H1 (cell line): ENCODE measurements around the gene G3BP1. TPM values are rescaled to one million over a fixed set of nuclear protein-coding genes. Genes with fewer than 3 reads are reported as not detected.

Source experiments
- CTCF ChIA-PET: fragments of 300-600 bp; sonication (Branson Sonifier 250); formaldehyde crosslinking; loops from one replicate; lab custom pipeline; 2021; ENCODE audit not compliant: partially characterized antibody; lab: Charles Lee
- POLR2A ChIA-PET: fragments of 300-600 bp; sonication (Branson Sonifier 250); formaldehyde crosslinking; loops from one replicate; lab custom pipeline; 2021; ENCODE audit warnings: inconsistent platforms; ENCODE audit not compliant: partially characterized antibody; lab: Charles Lee
- DNase-seq, 2 experiments: peaks; one replicate each; pipeline versions ENCODE4 v3.0.0 to v3.0.0-alpha.2; 2010 to 2022; ENCODE audit warnings: low spot score in 2 of 2, low read depth in 1 of 2, mixed read lengths in 1 of 2
- FAIRE-seq: peaks from 2 replicates; lab custom pipeline; 2011; peaks lifted over from hg19 to GRCh38; lab: Jason Lieb, UNC
- H2AFZ ChIP-seq: 2 replicates; pipeline ENCODE4 v1.8.1; 2012; ENCODE audit warnings: low read length, inconsistent platforms
- H2AK5ac ChIP-seq: 2 replicates; pipeline ENCODE4 v1.6.1; 2013; ENCODE audit warnings: low read depth, low read length
- H2BK120ac ChIP-seq: replicated peaks from 2 replicates; pipeline ENCODE3; 2013; ENCODE audit warnings: low read depth, low read length, inconsistent platforms
- H2BK12ac ChIP-seq: 2 replicates; pipeline ENCODE4 v1.6.1; 2013; ENCODE audit warnings: low read depth, low read length
- H2BK15ac ChIP-seq: 2 replicates; pipeline ENCODE4 v1.6.1; 2013; ENCODE audit warnings: low read length
- H2BK20ac ChIP-seq: 2 replicates; pipeline ENCODE4 v1.6.1; 2013; ENCODE audit warnings: low read length
- H2BK5ac ChIP-seq: 2 replicates; pipeline ENCODE4 v1.6.1; 2013; ENCODE audit warnings: low read depth, low read length
- H3K14ac ChIP-seq: 2 replicates; pipeline ENCODE4 v1.6.1; 2013; ENCODE audit warnings: inconsistent platforms; ENCODE audit not compliant: insufficient read length
- H3K18ac ChIP-seq: 2 replicates; pipeline ENCODE4 v1.6.1; 2013; ENCODE audit warnings: low read length; ENCODE audit errors: extremely low read depth
- H3K23ac ChIP-seq: 2 replicates; pipeline ENCODE4 v1.6.1; 2013; ENCODE audit warnings: inconsistent platforms; ENCODE audit not compliant: insufficient read length
- H3K23me2 ChIP-seq: 2 replicates; pipeline ENCODE4 v1.6.1; 2013; ENCODE audit warnings: low read depth, low read length
- H3K27ac ChIP-seq: 2 replicates; pipeline ENCODE4 v1.6.1; 2011; ENCODE audit warnings: low read depth, low read length, inconsistent platforms
- H3K27me3 ChIP-seq, 4 experiments: replicated peaks in 1 of 4; 1 replicate in 1 of 4; 2 replicates in 3 of 4; pipeline versions ENCODE4 v1.6.1 to v1.8.1; 2011 to 2013; ENCODE audit warnings: low read length in 3 of 4, mild to moderate bottlenecking in 3 of 4, inconsistent platforms in 2 of 4, mixed read lengths in 2 of 4, moderate library complexity in 1 of 4; ENCODE audit not compliant: control insufficient read depth in 3 of 4, insufficient read depth in 3 of 4; ENCODE audit errors: extremely low read depth in 1 of 4
- H3K36me3 ChIP-seq, 4 experiments: 2 replicates each; pipeline versions ENCODE4 v1.6.1 to v1.8.1; 2011 to 2013; ENCODE audit warnings: mild to moderate bottlenecking in 4 of 4, low read length in 3 of 4, moderate library complexity in 2 of 4, control low read depth in 1 of 4, inconsistent platforms in 1 of 4; ENCODE audit not compliant: insufficient read depth in 4 of 4, control insufficient read depth in 2 of 4
- H3K4ac ChIP-seq: replicated peaks from 2 replicates; pipeline ENCODE3; 2013; ENCODE audit warnings: low read length, low read depth, mixed read lengths, inconsistent platforms; ENCODE audit not compliant: insufficient read length
- H3K4me1 ChIP-seq, 4 experiments: replicated peaks in 1 of 4; 1 replicate in 1 of 4; 2 replicates in 3 of 4; pipeline versions ENCODE4 v1.6.1 to v1.8.1; 2011 to 2013; ENCODE audit warnings: low read length in 3 of 4, inconsistent platforms in 2 of 4, mixed read lengths in 1 of 4; ENCODE audit not compliant: insufficient read depth in 4 of 4, control insufficient read depth in 3 of 4
- H3K4me2 ChIP-seq, 2 experiments: 2 replicates each; pipeline versions ENCODE4 v1.6.1 to v1.8.1; 2011 to 2013; ENCODE audit warnings: low read depth in 2 of 2, low read length in 2 of 2, control low read depth in 1 of 2, inconsistent platforms in 1 of 2, mild to moderate bottlenecking in 1 of 2; ENCODE audit not compliant: insufficient read depth in 1 of 2
- H3K4me3 ChIP-seq, 4 experiments: fragments of 200-600, 300-600 bp in 1 of 4; sonication (generic), shearing (Covaris generic), sonication (Bioruptor Twin) in 1 of 4; 2 replicates each; pipeline versions ENCODE4 v1.5.1 to v1.8.1; 2011 to 2016; ENCODE audit warnings: low read length in 4 of 4, low read depth in 3 of 4, control low read depth in 2 of 4, inconsistent platforms in 2 of 4, mild to moderate bottlenecking in 2 of 4, mixed read lengths in 1 of 4, moderate library complexity in 1 of 4; ENCODE audit not compliant: insufficient read depth in 2 of 4; ENCODE audit errors: extremely low read depth in 1 of 4
- H3K56ac ChIP-seq: replicated peaks from 2 replicates; pipeline ENCODE3; 2013; ENCODE audit warnings: low read depth, mild to moderate bottlenecking, mixed read lengths, low read length, inconsistent platforms; ENCODE audit not compliant: insufficient read length
- H3K79me1 ChIP-seq: 2 replicates; pipeline ENCODE4 v1.6.1; 2013; ENCODE audit warnings: low read depth, low read length, control low read depth
- H3K79me2 ChIP-seq, 2 experiments: 2 replicates each; pipeline versions ENCODE4 v1.6.1 to v1.8.1; 2012 to 2013; ENCODE audit warnings: low read length in 2 of 2, mild to moderate bottlenecking in 2 of 2, inconsistent platforms in 1 of 2; ENCODE audit not compliant: insufficient read depth in 2 of 2, control insufficient read depth in 1 of 2
- H3K9ac ChIP-seq, 4 experiments: replicated peaks in 1 of 4; 1 replicate in 1 of 4; 2 replicates in 3 of 4; pipeline versions ENCODE4 v1.6.1 to v1.8.1; 2011 to 2013; ENCODE audit warnings: low read depth in 3 of 4, low read length in 3 of 4, control low read depth in 2 of 4, mild to moderate bottlenecking in 2 of 4, moderate library complexity in 2 of 4, inconsistent platforms in 1 of 4; ENCODE audit errors: extremely low read depth in 1 of 4
- H3K9me3 ChIP-seq, 2 experiments: 2 replicates each; pipeline versions ENCODE4 v1.6.1 to v1.8.1; 2012 to 2013; ENCODE audit warnings: mild to moderate bottlenecking in 2 of 2, moderate library complexity in 2 of 2, control low read depth in 1 of 2, inconsistent platforms in 1 of 2, low read depth in 1 of 2, low read length in 1 of 2, mixed read lengths in 1 of 2; ENCODE audit not compliant: insufficient read depth in 2 of 2
- H4K20me1 ChIP-seq, 2 experiments: replicated peaks in 1 of 2; 2 replicates each; pipeline versions ENCODE3 to v1.8.1; 2011 to 2013; ENCODE audit warnings: inconsistent platforms in 2 of 2, low read length in 2 of 2, mild to moderate bottlenecking in 1 of 2; ENCODE audit not compliant: insufficient read depth in 2 of 2, control insufficient read depth in 1 of 2
- H4K5ac ChIP-seq: 2 replicates; pipeline ENCODE4 v1.6.1; 2013; ENCODE audit warnings: low read length, low read depth, mixed read lengths, inconsistent platforms; ENCODE audit not compliant: insufficient read length
- H4K8ac ChIP-seq: 2 replicates; pipeline ENCODE4 v1.8.0; 2013; ENCODE audit warnings: mild to moderate bottlenecking, moderate library complexity, low read length, inconsistent platforms; ENCODE audit not compliant: insufficient read depth; ENCODE audit errors: extremely low read depth
- H4K91ac ChIP-seq: replicated peaks from 2 replicates; pipeline ENCODE3; 2013; ENCODE audit warnings: low read length, mixed read lengths, inconsistent platforms; ENCODE audit not compliant: insufficient read length
- BACH1 ChIP-seq: IDR thresholded peaks from 2 replicates; pipeline ENCODE4 v1.6.1; 2012; ENCODE audit warnings: low read length, improper control_type of control experiment
- BCL11A ChIP-seq, 2 experiments: IDR thresholded peaks; one replicate each; pipeline ENCODE4 v1.6.1; 2011; ENCODE audit warnings: low read depth in 2 of 2, low read length in 2 of 2, mild to moderate bottlenecking in 2 of 2
- CEBPB ChIP-seq: IDR thresholded peaks from 2 replicates; pipeline ENCODE4 v1.6.1; 2012; ENCODE audit warnings: low read depth, low read length
- CHD2 ChIP-seq: IDR thresholded peaks from 2 replicates; pipeline ENCODE4 v1.6.1; 2012; ENCODE audit warnings: low read length, improper control_type of control experiment
- CTBP2 ChIP-seq: IDR thresholded peaks from 2 replicates; pipeline ENCODE4 v1.7.0; 2011; ENCODE audit warnings: borderline replicate concordance, mild to moderate bottlenecking, moderate library complexity, mixed read lengths, low read length; ENCODE audit not compliant: insufficient read depth, insufficient read length
- GABPA ChIP-seq: IDR thresholded peaks from 2 replicates; pipeline ENCODE4 v1.6.1; 2011; ENCODE audit warnings: mild to moderate bottlenecking, low read length, moderate library complexity, borderline replicate concordance; ENCODE audit not compliant: insufficient read depth
- KDM5A ChIP-seq: fragments of 200-600 bp; IDR thresholded peaks from 2 replicates; pipeline ENCODE4 v1.7.1; 2012; ENCODE audit warnings: mild to moderate bottlenecking, low read length, inconsistent platforms, mixed read lengths
- MAFK ChIP-seq: IDR thresholded peaks from 2 replicates; pipeline ENCODE4 v1.6.1; 2012; ENCODE audit warnings: low read depth, mild to moderate bottlenecking, improper control_type of control experiment, low read length
- PHF8 ChIP-seq: fragments of 200-600 bp; sonication (generic); conservative IDR thresholded peaks from 2 replicates; pipeline ENCODE4 v1.7.1; 2012; ENCODE audit warnings: low read depth, mild to moderate bottlenecking, inconsistent platforms, low read length, moderate library complexity
- SP4 ChIP-seq: IDR thresholded peaks from 2 replicates; pipeline ENCODE4 v1.6.1; 2012; ENCODE audit warnings: low read length, inconsistent platforms
- TCF12 ChIP-seq: IDR thresholded peaks from 2 replicates; pipeline ENCODE4 v1.6.1; 2011; ENCODE audit warnings: low read depth, mild to moderate bottlenecking, low read length
- TEAD4 ChIP-seq: IDR thresholded peaks from 2 replicates; pipeline ENCODE4 v1.6.1; 2012; ENCODE audit warnings: low read depth, low read length, inconsistent platforms, mixed read lengths
- USF2 ChIP-seq: IDR thresholded peaks from 2 replicates; pipeline ENCODE4 v1.6.1; 2011; ENCODE audit warnings: low read length, improper control_type of control experiment
- WGBS, 2 experiments: shearing (Covaris generic) in 1 of 2; methylation state at CpG; one replicate each; pipeline versions ENCODE4 v1.1.6 to v1.1.7; 2013 to 2015; ENCODE audit warnings: low lambda C conversion rate in 2 of 2, mixed read lengths in 2 of 2, inconsistent platforms in 1 of 2, low coverage in 1 of 2, missing lambda C conversion rate in 1 of 2; ENCODE audit not compliant: insufficient replicate concordance in 2 of 2, insufficient coverage in 1 of 2, insufficient read length in 1 of 2; ENCODE audit errors: extremely low coverage in 1 of 2, missing lambda C conversion rate in 1 of 2; 5-methylcytosine and 5-hydroxymethylcytosine counted together
- polyA plus RNA-seq, 7 experiments: library from polyadenylated mRNA; depleted of rRNA in 3 of 7; stranded (reverse) in 5 of 7; unstranded in 2 of 7; fragments of >200 nt in 5 of 7; fragments of 200-250 nt in 2 of 7; gene quantifications; 1 replicate in 5 of 7; 2 replicates in 1 of 7; 4 replicates in 1 of 7; pipeline versions ENCODE4 v1.2.1 to v1.2.3, GENCODE V29; 2011 to 2013; ENCODE audit warnings: missing spikeins in 2 of 7, mixed read lengths in 2 of 7
- total RNA-seq: library from RNA; stranded (reverse); fragmentation: NEBNext Ultra II Directional; extraction: Animal tissue kit (Norgen Biotek cat#: 25700); gene quantifications from 2 replicates; pipeline ENCODE4 v1.2.1, GENCODE V29; 2021

G3BP1 gene
- total and polyA plus RNA-seq, 2 of the 8 experiments (the other 6 are each of a cell fraction or from before 2014, with no cell fraction given), result 71.2 to 516 TPM

GRCh38 chr5:151745071-151745705 is 26.6 kb upstream of the G3BP1 start:
- H3K27ac ChIP-seq, result no peak overlapping the region
- WGBS, 2 experiments, result 89% methylated on average over 7 of the region's 7 CpGs; no CpG with 5 or more reads in 1 of the 2 experiments
- TF ChIP-seq PHF8 (no peak), CHD2 (no peak), SP4 (no peak), BCL11A (IDR thresholded peaks at IDR 0.05; ENCODE audit: low read depth in 2 of 2, low read length in 2 of 2) (no peak), TCF12 (no peak), CTBP2 (no peak), KDM5A (no peak), USF2 (no peak), MAFK (no peak), CEBPB (no peak), BACH1 (no peak), TEAD4 (no peak), GABPA (no peak)
- no peak overlapping the region for H3K18ac ChIP-seq
- no peaks in the 10 kb centered on the region for H3K23me2 ChIP-seq
- no peak overlapping the region for H4K5ac ChIP-seq
- 0 out of 2 replicates have a peak, but pooled peaks cover 3% of the 10 kb centered on the region for H3K79me1 ChIP-seq
- H3K79me2 ChIP-seq, result no peaks in the 10 kb centered on the region
- H2AK5ac ChIP-seq, result no peak overlapping the region
- no peaks in the 10 kb centered on the region for H3K9me3 ChIP-seq
- no peak overlapping the region for H2BK120ac ChIP-seq
- no peak overlapping the region for H4K8ac ChIP-seq
- H4K91ac ChIP-seq, result no peak overlapping the region
- no peak overlapping the region for H3K4me3 ChIP-seq
- peaks cover 0 to 2% of the 10 kb centered on the region in 2 experiments for H4K20me1 ChIP-seq
- no peak overlapping the region for H2BK20ac ChIP-seq
- no peaks in the 10 kb centered on the region for H3K27me3 ChIP-seq
- H3K14ac ChIP-seq, result no peak overlapping the region
- no peak overlapping the region for H3K4ac ChIP-seq
- H3K23ac ChIP-seq, result no peak overlapping the region
- DNase-seq (no peak), FAIRE-seq (no peak)
- CTCF ChIA-PET, result interaction anchor here (0.8 to 38.0 kb wide), 6 partner anchors 14 to 627 kb away, joined by 3 to 991 read pairs (median 5); no protein-coding TSS in a partner anchor
- POLR2A ChIA-PET, result interaction anchor here (1.3 kb wide), 1 partner anchor 10 kb away, joined by 3 read pairs; no protein-coding TSS in a partner anchor
- no peak overlapping the region for H2BK12ac ChIP-seq
- no peak overlapping the region; the same call in 1 of the 2 replicates for H2BK5ac ChIP-seq
- no peak overlapping the region; a peak in 1 of 7 replicates for H3K9ac ChIP-seq
- H3K56ac ChIP-seq, result no peak overlapping the region
- no peak overlapping the region for H2AFZ ChIP-seq
- no peak overlapping the region for H2BK15ac ChIP-seq
- H3K4me2 ChIP-seq, result no peak overlapping the region
- H3K4me1 ChIP-seq, result peaks cover 0 to 3% (median under 1%) of the 10 kb centered on the region in 4 experiments; a peak in 3 of 7 replicates
- peaks cover 3 to 14% (median 7%) of the 10 kb centered on the region in 4 experiments; a peak in 4 of 8 replicates for H3K36me3 ChIP-seq
